HG03520 (cell line): ENCODE data around the gene EPB41.
"Not testable (repeated sequence)": the region's sequence is repeated elsewhere in the genome, so short reads cannot be mapped to it uniquely, and the experiment has no call there.

Source experiments
- ATAC-seq: cut with Tn5 transposase; IDR thresholded peaks from one replicate; pipeline ENCODE4 v1.9.1; 2021; ENCODE audit warnings: mild to moderate bottlenecking, moderate library complexity; ENCODE audit not compliant: unreplicated experiment

The EPB41 gene

DNA sequence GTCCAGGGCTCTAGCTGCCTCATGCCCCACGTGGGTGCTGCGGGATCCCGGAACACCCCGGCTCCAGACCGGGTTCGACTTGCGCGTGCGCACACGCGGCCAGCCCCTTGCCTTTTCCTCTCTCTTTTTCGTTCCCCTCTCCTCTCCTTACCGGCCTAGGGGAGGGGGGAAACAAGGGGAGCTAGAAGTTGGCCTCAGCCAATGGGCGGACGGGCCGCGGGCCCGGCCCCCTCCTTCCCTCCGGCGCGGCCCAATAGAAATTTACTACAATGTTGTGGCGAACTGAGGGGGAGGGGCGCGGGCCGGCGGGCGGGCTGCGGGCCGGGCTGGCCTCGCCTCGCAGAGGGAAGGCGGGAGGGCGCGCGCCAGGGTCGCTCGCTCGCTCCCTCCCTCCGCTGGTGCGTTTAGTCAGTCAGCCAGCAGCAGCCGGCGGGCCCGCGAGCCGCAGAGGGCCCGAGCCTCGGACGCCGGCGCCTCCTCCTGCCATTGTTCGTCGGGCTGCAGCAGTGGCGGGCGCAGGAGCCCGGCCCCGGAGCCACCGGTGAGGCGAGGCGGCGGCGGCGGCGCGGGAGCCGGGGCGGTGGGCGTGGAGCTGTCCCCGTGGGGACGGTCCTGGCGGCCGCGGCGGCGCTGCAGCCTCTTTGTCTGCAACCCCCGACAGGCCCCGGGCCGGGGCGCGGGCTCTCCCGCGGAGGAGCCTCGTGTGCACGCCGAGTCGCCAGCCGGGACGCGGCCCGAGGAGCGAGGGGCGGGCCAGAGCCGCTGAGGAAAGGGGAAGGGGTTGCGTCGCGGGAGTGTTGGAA, at the start of gene EPB41:
Gene EPB41 (plus strand): TSS at position 342 of the 803 bp plus-strand sequence. CDS start 72,869 bp downstream, outside the sequence.
- ATAC-seq = peak; percentile 64

DNA sequence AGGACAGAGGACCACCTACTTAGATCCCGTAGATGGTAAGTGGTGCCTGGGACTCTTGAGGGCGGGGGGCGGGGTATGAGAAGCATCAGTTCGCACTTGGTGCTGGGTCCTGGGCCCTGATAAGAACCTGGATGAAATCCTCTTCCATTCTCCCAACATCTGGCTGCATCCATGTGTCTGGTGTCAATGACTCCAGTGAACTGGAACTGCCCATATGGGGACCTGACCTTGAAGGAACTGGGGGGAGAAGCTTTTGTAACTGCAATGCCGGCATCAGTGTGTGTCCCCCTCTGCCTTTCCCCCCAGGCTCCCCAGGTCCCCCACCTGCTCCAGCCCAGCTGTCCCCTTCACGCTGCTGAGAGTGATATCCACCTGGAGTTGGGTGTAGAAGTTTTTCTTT, 49.7 kb upstream of the EPB41 start:
- ATAC-seq = no peak

DNA sequence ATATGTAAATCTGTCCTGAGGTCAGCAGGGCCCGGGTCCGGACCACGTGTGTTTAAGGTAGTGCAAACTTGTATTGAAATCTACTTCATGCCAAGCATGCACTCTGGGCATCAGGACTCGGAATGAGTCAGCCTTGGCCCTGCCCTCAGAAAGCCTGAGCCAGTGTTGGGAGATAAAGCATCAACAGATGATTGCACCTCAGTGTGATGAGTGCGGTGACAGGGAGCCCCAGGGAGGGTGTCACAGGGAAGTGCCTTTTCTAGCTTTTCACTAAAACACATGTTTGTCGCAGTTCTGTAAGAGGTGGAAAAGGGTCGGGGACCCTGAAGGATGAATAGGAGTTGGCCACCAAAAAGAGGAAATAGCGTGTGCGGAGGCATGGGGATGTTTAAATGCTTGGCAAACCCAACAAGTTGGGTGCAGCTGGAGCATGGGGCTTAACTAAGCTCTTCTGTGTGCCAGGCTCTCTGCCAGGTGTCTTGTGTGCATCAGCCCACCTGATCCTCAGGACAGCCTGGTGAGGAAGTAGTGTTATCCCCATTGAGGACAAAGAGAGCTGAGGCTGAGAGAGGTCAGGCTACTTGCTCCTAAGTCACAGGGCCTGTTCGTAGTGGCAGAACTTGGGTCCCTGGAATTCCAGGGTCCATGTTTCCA, 48.2 kb upstream of the EPB41 start:
- ATAC-seq = no peak

DNA sequence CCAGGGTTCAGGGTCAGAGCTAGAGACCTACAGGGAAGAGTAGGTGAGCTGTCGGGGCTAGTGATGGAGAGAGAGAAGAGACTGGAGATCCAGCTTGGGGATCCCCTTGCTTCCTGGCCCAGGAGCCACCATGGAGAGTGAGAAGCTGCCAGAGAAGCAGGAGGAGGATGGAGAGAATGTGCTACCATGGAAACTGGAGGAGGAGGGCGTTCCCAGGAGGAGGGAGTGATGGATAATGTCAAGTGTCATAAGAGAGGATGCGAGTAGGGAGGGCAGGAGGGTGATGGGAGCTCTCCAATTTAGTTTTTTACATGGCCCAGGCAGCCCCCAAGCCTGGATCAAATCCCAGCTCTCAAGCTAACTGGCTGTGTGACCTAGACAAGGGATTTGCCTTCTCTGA, 46.5 kb upstream of the EPB41 start:
- ATAC-seq = no peak

DNA sequence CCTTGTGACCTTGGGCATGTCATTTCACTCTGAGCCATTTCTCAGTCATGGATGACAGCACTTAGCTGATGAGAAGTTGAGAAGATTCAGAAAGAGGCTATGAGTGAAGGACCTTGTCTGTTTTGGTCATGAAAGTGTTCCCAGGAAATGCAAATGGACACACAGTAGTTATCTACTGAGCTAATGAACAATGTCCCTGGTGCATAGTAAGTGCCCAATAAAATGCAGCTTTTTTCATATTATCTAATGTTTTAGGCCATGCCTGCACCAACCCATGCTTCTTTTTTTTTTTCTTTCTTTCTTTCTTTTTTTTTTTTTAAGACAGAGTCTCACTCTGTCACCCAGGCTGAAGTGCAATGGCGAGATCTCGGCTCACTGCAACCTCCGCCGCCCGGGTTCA, 44.4 kb upstream of the EPB41 start:
- ATAC-seq = no peak

DNA sequence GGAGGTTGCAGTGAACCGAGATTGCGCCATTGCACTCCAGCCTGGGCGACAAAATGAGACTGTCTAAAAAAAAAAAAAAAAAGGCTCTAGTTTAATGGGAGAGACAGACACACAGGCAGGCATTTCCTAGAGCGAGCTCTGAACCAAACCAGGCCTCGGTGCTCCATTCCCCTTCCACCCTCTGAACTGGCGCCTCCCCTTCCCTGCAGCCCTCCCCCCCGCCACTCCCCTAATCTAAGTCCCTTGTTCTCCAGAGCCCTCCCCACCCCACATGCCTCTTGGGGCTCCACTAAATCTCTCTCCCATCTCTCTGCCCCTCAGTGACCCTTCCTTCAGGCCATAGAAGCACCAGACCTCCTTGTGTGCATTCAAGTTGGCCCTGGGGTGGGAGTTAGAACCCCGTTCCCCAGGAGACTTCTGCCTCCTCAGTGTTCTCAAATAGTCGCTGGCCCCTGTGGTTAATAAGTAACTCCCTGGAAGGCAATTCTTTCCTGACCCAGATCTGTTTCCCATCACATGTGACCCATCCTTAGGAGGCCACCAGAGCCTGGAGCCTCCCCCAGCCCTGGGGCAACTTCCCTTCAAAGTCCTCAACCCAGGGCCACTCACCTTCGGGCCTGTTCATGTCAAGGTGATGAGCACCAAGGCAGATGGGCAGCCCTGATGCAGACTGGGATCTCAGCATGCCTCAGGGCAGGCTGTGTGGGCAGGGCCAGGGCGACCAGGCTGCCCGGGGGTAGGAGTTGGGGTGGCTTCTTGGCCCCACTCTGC, 42.6 kb upstream of the EPB41 start:
- ATAC-seq = no peak

DNA sequence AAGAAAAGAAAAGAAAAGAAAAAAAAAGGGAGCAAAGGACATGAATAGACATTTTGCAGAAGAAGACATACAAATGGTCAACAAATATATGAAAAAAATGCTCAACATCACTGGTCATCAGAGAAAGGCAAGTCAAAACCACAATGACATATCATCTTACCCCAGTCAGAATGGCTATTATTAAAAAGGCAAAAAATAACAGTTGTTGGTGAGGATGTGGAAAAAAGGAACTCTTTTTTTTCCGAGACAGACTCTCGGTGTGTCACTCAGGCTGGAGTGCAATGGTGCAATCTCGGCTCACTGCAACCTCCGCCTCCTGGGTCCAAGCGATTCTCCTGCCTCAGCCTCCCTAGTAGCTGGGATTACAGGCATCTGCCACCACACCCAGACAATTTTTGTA, 39.2 kb upstream of the EPB41 start:
- ATAC-seq = not testable (repeated sequence)

DNA sequence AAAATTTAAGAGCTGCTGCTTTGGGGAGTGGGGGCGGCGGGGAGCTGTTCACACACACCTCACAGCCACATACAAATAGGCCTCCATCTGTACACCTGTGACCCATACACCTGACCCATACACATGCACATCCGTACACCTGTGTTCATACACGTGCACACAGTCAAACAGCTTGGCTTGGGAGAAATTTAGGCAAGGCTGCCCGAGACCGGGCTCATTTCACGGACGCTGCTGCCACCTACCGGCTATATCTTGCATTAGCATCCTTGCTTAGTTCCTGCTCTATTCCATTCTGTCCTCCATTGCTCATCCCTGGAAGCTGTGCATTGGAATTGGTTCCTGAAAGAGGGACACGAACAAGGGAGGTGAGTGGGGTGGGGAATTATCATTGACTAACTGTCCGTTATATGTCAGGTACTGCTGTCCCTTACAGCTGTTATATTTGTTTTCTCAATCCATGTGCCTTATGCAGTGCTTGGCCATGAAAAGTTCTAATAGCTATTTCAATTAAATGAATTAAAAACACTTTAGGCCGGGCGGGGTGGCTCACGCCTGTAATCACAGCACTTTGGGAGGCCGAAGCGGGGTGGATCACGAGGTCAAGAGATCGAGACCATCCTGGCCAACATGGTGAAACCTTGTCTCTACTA, 37.1 kb upstream of the EPB41 start:
- no peak for ATAC-seq

DNA sequence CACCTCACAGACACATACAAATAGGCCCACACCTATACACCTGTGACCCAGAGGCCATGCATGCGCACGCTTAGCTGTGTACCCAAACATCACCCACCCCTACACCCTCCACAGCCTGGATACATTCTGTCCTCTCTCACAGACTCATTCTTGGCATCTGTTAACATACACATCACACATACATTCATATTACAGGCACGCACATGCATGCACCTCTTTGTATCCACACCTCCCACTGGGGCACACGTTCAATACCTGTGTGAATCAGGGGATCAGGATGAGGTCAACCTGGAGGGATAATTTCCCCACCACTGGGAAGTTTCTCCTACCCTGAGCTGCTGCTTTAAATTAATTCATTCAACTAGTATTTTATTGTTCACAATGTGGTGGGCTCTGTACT, 35.6 kb upstream of the EPB41 start:
- no peak for ATAC-seq

DNA sequence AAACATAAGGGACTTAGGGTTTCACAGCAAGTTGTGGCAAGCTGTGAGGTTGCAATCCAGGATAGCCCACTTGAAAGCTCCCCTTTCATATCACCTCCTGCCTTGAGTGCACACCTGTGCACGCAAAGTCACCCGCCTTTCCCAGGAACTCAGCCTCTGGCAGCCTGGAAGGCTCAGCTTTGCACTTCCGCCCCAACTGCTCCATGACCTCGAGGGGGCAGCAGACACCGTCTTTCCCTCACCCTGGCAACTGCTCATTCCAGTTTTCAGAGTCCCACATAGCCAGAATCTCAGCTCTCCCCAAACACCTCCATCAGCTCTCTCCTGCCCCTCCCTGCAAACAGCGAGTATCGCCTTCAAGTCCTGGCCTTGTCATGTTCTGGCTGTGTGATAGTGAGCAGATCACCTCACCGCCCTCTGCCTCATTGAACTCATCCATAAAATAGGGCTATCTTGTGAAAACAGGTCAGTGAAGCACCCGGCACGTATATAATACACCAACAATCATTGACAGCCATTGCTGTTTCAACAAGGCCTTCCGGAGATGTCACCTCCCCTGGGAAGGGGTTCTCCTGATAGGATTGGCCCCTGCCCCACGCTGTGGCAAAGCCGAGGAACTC, 32.2 kb upstream of the EPB41 start:
- ATAC-seq = no peak

DNA sequence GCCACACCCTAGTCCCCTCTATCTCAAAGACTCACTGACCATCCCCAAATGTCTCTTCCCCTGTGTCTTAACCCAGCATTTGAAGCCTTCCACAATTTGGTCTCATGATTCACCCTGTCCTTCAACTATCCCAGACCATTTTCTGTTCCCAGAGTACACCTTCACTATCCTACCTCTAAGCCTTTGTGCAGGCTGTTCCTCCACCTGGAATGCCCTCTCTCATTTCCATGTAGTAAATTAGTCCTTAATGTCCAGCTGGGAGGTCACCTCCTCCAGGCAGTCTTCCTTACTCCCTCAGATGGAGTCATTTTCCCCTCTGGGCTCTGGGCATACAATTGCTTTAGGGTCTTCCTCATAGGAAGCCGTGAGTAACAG, 31.1 kb upstream of the EPB41 start:
- no peak for ATAC-seq

DNA sequence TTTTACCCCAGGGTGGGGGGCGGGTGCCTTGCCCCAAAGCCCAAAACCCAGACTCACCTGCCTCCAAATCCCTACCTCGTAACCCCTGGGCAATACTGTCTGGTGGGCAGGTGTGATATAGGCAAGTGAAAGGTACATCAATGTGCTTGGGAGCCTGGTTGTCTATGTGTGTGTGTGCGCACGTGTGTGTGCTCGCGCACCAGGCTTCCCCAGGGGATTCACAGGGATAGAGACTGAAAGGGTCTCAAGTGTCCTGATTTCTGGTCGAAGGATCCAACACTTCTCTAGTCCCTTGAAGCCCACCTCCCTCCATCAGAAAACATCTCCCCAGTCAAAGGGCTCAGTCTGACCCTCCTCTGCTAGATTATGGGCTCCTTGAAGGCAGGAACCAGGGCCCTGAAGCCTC, 28.9 kb upstream of the EPB41 start:
- ATAC-seq = no peak

DNA sequence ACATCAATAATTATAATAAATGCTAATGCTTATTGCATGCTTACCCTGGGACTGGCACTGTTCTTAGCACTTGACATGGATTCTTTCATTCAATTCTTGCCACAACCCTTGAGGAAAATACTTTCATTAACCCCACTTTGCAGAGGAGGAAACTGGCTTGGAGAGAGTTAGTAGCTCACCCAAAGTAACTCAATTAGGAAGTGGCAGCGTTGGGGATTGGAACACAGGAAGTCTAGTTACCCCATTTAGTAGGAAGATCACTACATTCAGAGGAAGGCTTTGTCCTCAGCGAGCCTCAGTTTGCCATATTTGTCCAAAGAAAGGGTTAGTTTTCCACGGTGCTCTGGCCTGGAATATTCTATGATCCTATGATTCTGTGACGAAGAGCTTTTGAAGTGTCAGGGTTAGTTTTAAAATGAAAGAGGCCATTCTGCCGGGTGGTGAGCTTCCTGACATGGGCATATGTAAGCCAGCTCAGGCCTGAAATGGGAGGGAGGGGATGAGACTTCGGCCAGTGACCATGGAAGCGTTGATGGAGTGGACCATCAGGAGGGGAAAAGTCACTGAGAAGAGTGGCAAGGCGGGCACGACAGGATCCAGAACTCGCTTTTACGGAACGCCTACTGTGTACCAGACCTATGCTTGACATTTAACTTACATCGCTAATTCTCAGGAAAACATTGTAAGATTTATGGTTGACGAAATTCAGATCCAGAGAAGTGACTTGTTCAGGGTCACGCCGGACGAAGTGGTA, 28.2 kb upstream of the EPB41 start:
- ATAC-seq = no peak

DNA sequence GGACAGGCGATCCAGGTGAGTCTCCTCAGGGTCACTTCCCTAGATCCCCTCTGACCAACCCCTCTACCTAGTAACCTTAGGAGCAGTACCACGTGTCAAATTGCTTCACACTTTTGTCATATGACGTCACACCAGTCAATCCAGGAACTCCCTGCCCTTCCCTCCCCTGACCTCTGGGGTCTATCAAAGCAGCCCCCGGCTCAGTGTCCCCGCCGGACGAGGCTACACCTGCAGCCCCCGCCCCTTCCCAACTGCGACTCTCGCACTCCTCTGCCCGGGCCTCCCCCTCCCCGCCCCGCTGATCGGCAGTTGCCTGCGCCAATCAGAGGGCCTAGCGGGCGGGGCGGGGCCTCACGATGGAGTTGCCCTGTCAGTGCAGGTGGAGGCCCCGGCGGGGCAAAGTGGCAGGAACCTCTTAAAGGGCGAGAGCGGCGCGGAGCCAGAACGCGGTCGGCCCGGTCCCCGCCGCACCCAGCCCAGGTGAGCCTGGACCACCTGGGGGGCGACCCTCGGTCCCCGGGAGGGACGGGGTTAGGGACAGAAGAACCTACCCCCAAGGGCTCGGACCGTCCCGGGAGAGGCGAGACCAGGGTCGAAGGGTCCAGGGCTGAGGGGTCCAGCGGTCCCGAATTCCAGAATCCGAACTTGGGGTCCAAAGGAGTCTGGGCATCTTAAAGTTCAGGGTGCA, 27.5 kb upstream of the EPB41 start:
- ATAC-seq = no peak

DNA sequence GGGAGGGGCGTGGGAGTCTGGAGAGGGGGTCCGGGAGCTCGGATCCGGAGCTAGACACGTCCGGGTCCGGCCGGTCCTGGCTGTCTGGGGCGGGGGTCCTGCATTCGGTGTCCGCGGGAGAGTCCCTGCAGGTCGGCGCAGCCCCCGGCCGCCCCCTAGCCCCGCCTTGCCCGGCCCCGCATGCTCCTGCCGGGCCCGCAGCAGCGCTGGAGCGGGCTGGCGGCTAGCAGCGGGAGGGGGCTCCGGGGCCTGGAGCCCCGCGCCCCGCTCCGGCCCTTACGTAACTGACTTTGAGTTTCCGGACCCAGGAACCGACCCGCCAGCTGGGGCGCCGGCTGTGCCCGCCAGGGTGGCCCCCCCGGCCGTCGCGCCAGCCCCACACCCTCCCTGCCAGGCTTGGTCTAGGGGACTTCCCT, 26.9 kb upstream of the EPB41 start:
- ATAC-seq = no peak

DNA sequence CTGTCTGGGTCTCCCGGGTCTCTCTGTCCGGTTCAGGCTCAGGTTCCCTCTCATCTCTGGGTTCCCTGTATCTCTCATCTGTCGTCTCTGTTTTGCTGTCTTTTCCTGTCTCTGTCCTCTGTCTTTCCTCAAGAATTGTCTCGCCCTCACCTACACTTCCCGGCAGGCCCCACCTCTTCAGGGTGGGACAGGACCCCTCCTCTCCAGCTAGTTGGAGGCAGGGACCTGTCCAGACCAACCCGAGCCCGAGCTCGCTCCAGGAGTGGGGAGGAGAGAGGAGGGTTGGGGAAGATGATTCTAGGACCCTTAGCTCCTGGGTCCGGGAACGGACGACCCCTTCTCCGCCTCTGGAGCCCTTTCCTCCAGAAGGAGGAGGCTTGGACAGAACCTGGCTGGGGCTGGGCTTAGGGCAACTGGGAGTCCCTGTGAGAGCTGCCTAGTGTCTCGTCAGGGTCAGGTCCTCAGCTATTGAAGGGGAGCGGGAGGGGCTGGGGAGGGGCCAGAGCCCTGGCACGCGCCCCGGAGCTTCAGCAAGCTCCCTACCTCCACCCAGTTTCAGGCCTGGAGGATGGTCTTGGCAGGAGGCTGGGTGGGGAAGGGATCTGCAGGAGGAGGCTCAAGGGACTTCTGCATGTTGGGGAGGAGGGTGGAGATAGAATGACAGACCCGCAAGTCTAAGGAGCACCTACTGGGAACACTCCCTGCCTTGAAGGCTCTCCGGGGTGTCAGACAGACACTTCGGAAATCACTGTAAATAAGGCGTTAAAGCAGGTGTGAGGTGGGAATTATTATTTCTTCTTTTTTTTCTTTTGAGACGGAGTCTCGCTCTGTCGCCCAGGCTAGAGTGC, 26.3 kb upstream of the EPB41 start:
- no peak for ATAC-seq

DNA sequence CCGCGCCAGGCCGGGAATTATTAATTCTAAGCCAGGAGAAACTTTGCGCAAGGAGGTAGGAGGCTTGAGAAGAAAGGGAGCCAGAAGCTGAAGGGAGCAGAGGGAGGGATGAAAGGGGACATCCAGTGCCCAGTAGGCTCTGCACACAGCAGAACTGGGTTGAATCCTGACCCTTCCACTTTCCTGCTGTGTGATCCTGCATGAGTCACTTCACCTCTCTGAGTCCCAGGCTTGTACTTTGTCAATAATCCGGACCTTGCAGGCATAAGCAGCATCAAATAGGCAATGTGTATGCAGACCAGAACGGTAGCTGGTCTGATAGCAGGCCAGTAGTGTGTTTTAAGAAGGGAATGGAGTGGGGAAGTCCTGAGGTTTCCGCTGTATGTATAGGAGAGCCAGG, 25.5 kb upstream of the EPB41 start:
- no peak for ATAC-seq

DNA sequence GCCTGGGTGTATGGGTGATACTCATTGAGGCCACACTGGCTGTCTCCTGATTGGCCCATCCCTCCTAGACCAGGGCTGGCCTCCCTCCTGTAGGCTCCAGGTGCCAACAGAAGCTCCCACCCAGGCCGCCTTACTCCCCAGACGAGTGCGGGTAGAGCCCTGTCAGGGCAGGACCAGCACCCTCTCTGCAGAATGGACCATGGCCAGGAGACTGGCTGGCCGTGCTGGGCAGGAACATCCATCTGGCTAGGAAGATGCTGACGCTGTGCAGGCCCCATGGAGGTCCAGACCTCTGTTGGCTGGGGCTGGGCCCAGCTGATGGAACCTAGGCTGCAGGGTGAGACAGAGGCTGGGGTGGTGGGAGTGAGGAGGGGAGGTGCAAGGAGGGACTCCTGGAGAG, 25.0 kb upstream of the EPB41 start:
- no peak for ATAC-seq

DNA sequence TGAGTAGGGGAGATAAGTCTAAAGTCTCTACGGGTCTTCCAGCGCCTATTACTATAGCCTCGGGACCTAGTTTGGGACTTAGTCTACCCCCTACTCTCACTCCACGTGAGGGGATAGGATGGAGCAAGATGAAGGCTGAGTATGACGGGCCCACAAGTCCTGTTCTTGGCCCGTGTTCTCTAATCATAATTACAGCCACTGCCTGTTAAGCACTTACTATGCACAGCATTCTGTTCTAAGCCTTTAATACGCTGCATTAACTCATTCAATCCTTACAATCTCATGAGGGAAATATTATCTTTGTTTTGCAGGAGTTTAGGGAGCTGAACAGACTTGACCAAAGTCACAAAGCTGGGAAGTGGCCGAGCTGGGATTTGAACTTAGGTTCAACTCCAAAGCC, 23.9 kb upstream of the EPB41 start:
- no peak for ATAC-seq
